Sigmoid colon (tissue), 4 donors: ENCODE results near the gene SERPINC1.

ENCODE experiments used
- CTCF ChIP-seq, 4 experiments: fragments of 450-650 bp in 3 of 4; fragments of 200-600 bp in 1 of 4; IDR thresholded peaks; one replicate each; pipeline ENCODE4 v1.5.1; 2016 to 2019; ENCODE audit warnings: antibody characterized with exemption in 4 of 4, mild to moderate bottlenecking in 3 of 4, moderate library complexity in 2 of 4
- POLR2A ChIP-seq, 2 donors: fragments of 450-650 bp; IDR thresholded peaks; one replicate each; pipeline ENCODE4 v1.6.1; 2016; ENCODE audit warnings: antibody characterized with exemption in 2 of 2, mild to moderate bottlenecking in 2 of 2, moderate library complexity in 2 of 2
- POLR2AphosphoS5 ChIP-seq, 4 donors: sonication (generic); formaldehyde crosslinking; IDR thresholded peaks; one replicate each; pipeline ENCODE4 v1.6.1; 2017; ENCODE audit warnings: antibody characterized with exemption in 4 of 4

DNA sequence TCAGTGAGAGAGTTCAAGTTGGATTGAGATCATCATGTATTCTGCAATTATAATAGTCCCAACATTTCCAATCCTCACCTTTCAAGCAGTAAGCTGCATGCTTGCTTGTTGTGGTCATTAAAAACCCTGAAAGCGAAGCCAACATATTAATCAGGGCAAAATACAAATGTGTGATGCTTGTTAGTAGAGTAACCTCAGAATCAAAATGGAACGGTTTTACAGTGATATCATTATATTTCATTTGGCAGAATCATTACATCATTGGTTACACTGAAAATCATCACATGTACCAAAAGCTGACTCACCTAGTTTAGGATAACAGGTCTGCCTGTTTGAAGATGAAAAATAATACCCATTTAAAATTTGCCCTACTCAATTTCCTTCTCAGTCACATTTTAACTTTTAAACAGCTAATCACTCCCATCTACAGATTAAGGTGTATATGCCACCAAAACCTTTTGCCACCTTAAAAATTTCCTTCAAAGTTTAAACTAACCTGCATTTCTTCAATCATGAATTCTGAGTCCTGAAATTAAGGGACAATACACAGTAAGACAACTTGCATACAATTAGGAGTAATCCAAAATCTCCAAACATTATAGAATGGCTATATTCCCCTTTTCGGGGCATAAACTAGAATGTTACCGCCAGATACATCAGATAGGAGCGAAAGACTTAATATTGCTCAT is 52.8 kb downstream of the SERPINC1 start:
- no peak for TF ChIP-seq POLR2AphosphoS5 (IDR thresholded peaks at IDR 0.05)
- no peak for TF ChIP-seq CTCF (IDR thresholded peaks at IDR 0.05)
- no peak for TF ChIP-seq POLR2A (IDR thresholded peaks at IDR 0.05)
